GM18520 (cell line): ENCODE data around the gene SUPT3H.

Source experiments
- ATAC-seq: cut with Tn5 transposase; IDR thresholded peaks from one replicate; pipeline ENCODE4 v1.9.1; 2021; ENCODE audit not compliant: unreplicated experiment

The SUPT3H gene

GRCh38 chr6:45129051-45129450 is 248.7 kb downstream of the SUPT3H start:
- no peak for ATAC-seq

- ATAC-seq, result no peak
Observed at GRCh38 chr6:45127185-45127584, 250.5 kb downstream of the SUPT3H start.

- no peak for ATAC-seq
Observed at GRCh38 chr6:45126033-45126432, 251.7 kb downstream of the SUPT3H start.

GRCh38 chr6:45123023-45123422 is 254.7 kb downstream of the SUPT3H start:
- no peak for ATAC-seq

GRCh38 chr6:45118754-45119153 is 259.0 kb downstream of the SUPT3H start:
- ATAC-seq, result no peak

GRCh38 chr6:45116714-45117410 is 260.9 kb downstream of the SUPT3H start:
- no peak for ATAC-seq

- ATAC-seq, result no peak
Observed at GRCh38 chr6:45115696-45116095, 262.0 kb downstream of the SUPT3H start.

GRCh38 chr6:45112711-45113110 is 265.0 kb downstream of the SUPT3H start:
- no peak for ATAC-seq

GRCh38 chr6:45109551-45109950 is 268.2 kb downstream of the SUPT3H start:
- no peak for ATAC-seq

- ATAC-seq, result no peak
Observed at GRCh38 chr6:45105170-45105820, 272.4 kb downstream of the SUPT3H start.

GRCh38 chr6:45104429-45104828 is 273.3 kb downstream of the SUPT3H start:
- ATAC-seq, result no peak

GRCh38 chr6:45098256-45098655 is 279.5 kb downstream of the SUPT3H start:
- no peak for ATAC-seq

GRCh38 chr6:45094831-45095230 is 282.9 kb downstream of the SUPT3H start:
- ATAC-seq, result no peak

- no peak for ATAC-seq
Observed at GRCh38 chr6:45092135-45092534, 285.6 kb downstream of the SUPT3H start.

GRCh38 chr6:45086360-45087084 is 291.2 kb downstream of the SUPT3H start:
- no peak for ATAC-seq

- ATAC-seq, result no peak
Observed at GRCh38 chr6:45084257-45084656, 293.5 kb downstream of the SUPT3H start.

GRCh38 chr6:45082091-45082490 is 295.6 kb downstream of the SUPT3H start:
- ATAC-seq, result no peak

GRCh38 chr6:45081634-45082033 is 296.1 kb downstream of the SUPT3H start:
- no peak for ATAC-seq

- ATAC-seq, result no peak
Observed at GRCh38 chr6:45078432-45078831, 299.3 kb downstream of the SUPT3H start.

- no peak for ATAC-seq
Observed at GRCh38 chr6:45076217-45076930, 301.4 kb downstream of the SUPT3H start.

- ATAC-seq, result no peak
Observed at GRCh38 chr6:45075246-45075645, 302.5 kb downstream of the SUPT3H start.
